Mesenchymal stem cell (in vitro differentiated cells and primary cell): ENCODE data around the gene MYOZ2.
"Not testable (repeated sequence)": the region's sequence is repeated elsewhere in the genome, so short reads cannot be mapped to it uniquely, and the experiment has no call there.

Source experiments
- DNase-seq: peaks from one replicate; pipeline ENCODE4 v3.0.0-alpha.2; 2013
- H2AFZ ChIP-seq: one replicate; pipeline ENCODE4 v1.6.1; 2013; ENCODE audit warnings: low read depth, mild to moderate bottlenecking, control low read depth, inconsistent platforms, low read length, moderate library complexity
- H2AK5ac ChIP-seq: 2 replicates; pipeline ENCODE4 v1.6.1; 2013; ENCODE audit warnings: low read length, moderate library complexity, mild to moderate bottlenecking, inconsistent platforms; ENCODE audit not compliant: severe bottlenecking
- H2BK120ac ChIP-seq: one replicate; pipeline ENCODE4 v1.6.1; 2013; ENCODE audit warnings: low read depth, mild to moderate bottlenecking, inconsistent platforms, low read length, moderate library complexity
- H2BK12ac ChIP-seq, 2 experiments: one replicate each; pipeline ENCODE4 v1.6.1; 2013; ENCODE audit warnings: inconsistent platforms in 2 of 2, low read length in 2 of 2, mild to moderate bottlenecking in 2 of 2, moderate library complexity in 2 of 2, control low read depth in 1 of 2
- H2BK15ac ChIP-seq: one replicate; pipeline ENCODE4 v1.6.1; 2013; ENCODE audit warnings: mild to moderate bottlenecking, low read depth, inconsistent platforms; ENCODE audit not compliant: poor library complexity, severe bottlenecking
- H2BK5ac ChIP-seq: 2 replicates; pipeline ENCODE4 v1.6.1; 2013; ENCODE audit warnings: low read depth, mild to moderate bottlenecking, low read length, control low read depth, inconsistent platforms; ENCODE audit not compliant: poor library complexity, severe bottlenecking
- H3K14ac ChIP-seq, 2 experiments: one replicate each; pipeline ENCODE4 v1.6.1; 2013; ENCODE audit warnings: inconsistent platforms in 2 of 2, low read length in 2 of 2, control low read depth in 1 of 2, mild to moderate bottlenecking in 1 of 2, moderate library complexity in 1 of 2
- H3K18ac ChIP-seq, 2 experiments: one replicate each; pipeline ENCODE4 v1.6.1; 2013; ENCODE audit warnings: inconsistent platforms in 2 of 2, low read length in 2 of 2, control low read depth in 1 of 2, low read depth in 1 of 2, mild to moderate bottlenecking in 1 of 2
- H3K23ac ChIP-seq, 2 experiments: one replicate each; pipeline ENCODE4 v1.6.1; 2013; ENCODE audit warnings: inconsistent platforms in 2 of 2, low read length in 2 of 2, mild to moderate bottlenecking in 2 of 2, moderate library complexity in 2 of 2, control low read depth in 1 of 2
- H3K27ac ChIP-seq: 2 replicates; pipeline ENCODE4 v1.5.1; 2013; ENCODE audit warnings: mild to moderate bottlenecking, moderate library complexity, low read length, control low read depth, inconsistent platforms; ENCODE audit not compliant: poor library complexity, severe bottlenecking
- H3K27me3 ChIP-seq, 2 experiments: 2 replicates each; pipeline versions ENCODE4 v1.6.1 to v1.7.0; 2013; ENCODE audit warnings: low read length in 2 of 2, mild to moderate bottlenecking in 2 of 2, moderate library complexity in 2 of 2, control low read depth in 1 of 2, inconsistent platforms in 1 of 2; ENCODE audit not compliant: control insufficient read depth in 1 of 2, insufficient read depth in 1 of 2
- H3K36me3 ChIP-seq, 2 experiments: 2 replicates each; pipeline versions ENCODE4 v1.6.1 to v1.7.0; 2013; ENCODE audit warnings: low read length in 2 of 2, control low read depth in 1 of 2, inconsistent platforms in 1 of 2, low read depth in 1 of 2, mild to moderate bottlenecking in 1 of 2; ENCODE audit not compliant: insufficient read depth in 2 of 2, control insufficient read depth in 1 of 2
- H3K4ac ChIP-seq, 2 experiments: one replicate each; pipeline ENCODE4 v1.6.1; 2013; ENCODE audit warnings: inconsistent platforms in 2 of 2, low read length in 2 of 2, mild to moderate bottlenecking in 2 of 2, moderate library complexity in 2 of 2, control low read depth in 1 of 2, low read depth in 1 of 2
- H3K4me1 ChIP-seq: 2 replicates; pipeline ENCODE4 v1.6.1; 2013; ENCODE audit warnings: low read depth, low read length, control low read depth; ENCODE audit not compliant: control insufficient read depth, insufficient read depth
- H3K4me2 ChIP-seq: 2 replicates; pipeline ENCODE4 v1.6.1; 2013; ENCODE audit warnings: low read length, mild to moderate bottlenecking, inconsistent platforms; ENCODE audit not compliant: poor library complexity, severe bottlenecking
- H3K4me3 ChIP-seq, 2 experiments: 2 replicates each; pipeline versions ENCODE4 v1.5.1 to v1.7.0; 2013; ENCODE audit warnings: low read length in 2 of 2, mild to moderate bottlenecking in 2 of 2, control low read depth in 1 of 2, low read depth in 1 of 2; ENCODE audit not compliant: insufficient read depth in 1 of 2
- H3K79me1 ChIP-seq: replicated peaks from 2 replicates; pipeline ENCODE4 v1.6.1; 2013; ENCODE audit warnings: mild to moderate bottlenecking, control low read depth, low read length, inconsistent platforms; ENCODE audit not compliant: poor library complexity, severe bottlenecking
- H3K9ac ChIP-seq: 2 replicates; pipeline ENCODE4 v1.7.0; 2013; ENCODE audit warnings: mild to moderate bottlenecking, low read length, moderate library complexity
- H3K9me3 ChIP-seq: 2 replicates; pipeline ENCODE4 v1.7.0; 2013; ENCODE audit warnings: mild to moderate bottlenecking, low read length; ENCODE audit not compliant: control insufficient read depth
- H4K8ac ChIP-seq: one replicate; pipeline ENCODE4 v1.6.1; 2013; ENCODE audit warnings: inconsistent platforms, mild to moderate bottlenecking, low read length, moderate library complexity
- H4K91ac ChIP-seq: one replicate; pipeline ENCODE4 v1.6.1; 2013; ENCODE audit warnings: mild to moderate bottlenecking, low read length, inconsistent platforms
- WGBS: methylation state at CpG from one replicate; pipeline ENCODE4 v1.1.7; 2013; ENCODE audit warnings: mixed read lengths; 5-methylcytosine and 5-hydroxymethylcytosine counted together

The MYOZ2 gene

DNA sequence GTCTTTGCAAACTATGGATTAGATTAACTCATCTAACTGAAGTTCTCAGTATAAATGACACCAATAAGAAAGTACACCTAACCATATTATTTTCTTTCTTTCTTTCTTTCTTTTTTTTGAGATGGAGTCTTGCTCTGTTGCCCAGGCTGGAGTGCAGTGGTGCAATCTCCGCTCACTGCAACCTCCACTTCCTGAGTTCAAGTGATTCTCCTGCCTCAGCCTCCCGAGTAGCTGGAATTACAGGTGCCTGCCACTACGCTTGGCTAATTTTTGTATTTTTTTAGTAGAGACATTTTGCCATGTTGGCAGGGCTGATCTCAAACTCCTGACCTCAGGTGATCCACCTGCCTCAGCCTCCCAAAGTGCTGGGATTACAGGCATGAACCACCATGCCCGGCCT, 5.7 kb downstream of the MYOZ2 start:
- H3K4me3 ChIP-seq, H3K36me3 ChIP-seq, H2BK120ac ChIP-seq, H2BK5ac ChIP-seq, H3K18ac ChIP-seq, H3K4me1 ChIP-seq, H2AFZ ChIP-seq, H3K14ac ChIP-seq, H3K79me1 ChIP-seq, H2BK12ac ChIP-seq, H4K8ac ChIP-seq, H3K4ac ChIP-seq, H3K4me2 ChIP-seq, H3K27ac ChIP-seq, H2BK15ac ChIP-seq, DNase-seq, H2AK5ac ChIP-seq, H3K9me3 ChIP-seq, H3K9ac ChIP-seq, H3K23ac ChIP-seq, H4K91ac ChIP-seq, H3K27me3 ChIP-seq: not testable (repeated sequence)
- 91% methylated on average over 4 of the region's 4 CpGs for WGBS

- Histone ChIP-seq H2BK15ac (no peak overlapping the region), H3K9me3 (no peaks in the 10 kb centered on the region), H3K27ac (no peak overlapping the region), H2BK120ac (no peak overlapping the region), H3K4me1 (no peaks in the 10 kb centered on the region), H2BK5ac (no peak overlapping the region), H3K4me3 (no peak overlapping the region), H3K4ac (no peak overlapping the region), H3K23ac (no peak overlapping the region), H2AFZ (no peak overlapping the region), H2AK5ac (no peak overlapping the region), H3K79me1 (no peaks in the 10 kb centered on the region), H3K27me3 (no peaks in the 10 kb centered on the region), H2BK12ac (no peak overlapping the region), H3K14ac (no peak overlapping the region), H3K36me3 (no peaks in the 10 kb centered on the region), H4K91ac (no peak overlapping the region), H4K8ac (no peak overlapping the region), H3K9ac (no peak overlapping the region), H3K18ac (no peak overlapping the region), H3K4me2 (no peak overlapping the region)
- DNase-seq = no peak
Observed at GRCh38 chr4:119142833-119143232, 7.2 kb downstream of the MYOZ2 start.

GRCh38 chr4:119143341-119143740, 7.7 kb downstream of the MYOZ2 start:
- not testable (repeated sequence) for H4K8ac ChIP-seq, H3K79me1 ChIP-seq, H2BK120ac ChIP-seq, H3K18ac ChIP-seq, H2AFZ ChIP-seq, H2BK12ac ChIP-seq, H3K9ac ChIP-seq, H3K9me3 ChIP-seq, H3K27ac ChIP-seq, H4K91ac ChIP-seq, H3K36me3 ChIP-seq, H3K14ac ChIP-seq, H3K4me1 ChIP-seq, H3K4me3 ChIP-seq, H3K4ac ChIP-seq, H2BK5ac ChIP-seq, H3K23ac ChIP-seq, H2AK5ac ChIP-seq, H3K27me3 ChIP-seq, H3K4me2 ChIP-seq, H2BK15ac ChIP-seq
- WGBS = 83% methylated on average over 9 of the region's 10 CpGs
- peak; percentile 22 for DNase-seq

DNA sequence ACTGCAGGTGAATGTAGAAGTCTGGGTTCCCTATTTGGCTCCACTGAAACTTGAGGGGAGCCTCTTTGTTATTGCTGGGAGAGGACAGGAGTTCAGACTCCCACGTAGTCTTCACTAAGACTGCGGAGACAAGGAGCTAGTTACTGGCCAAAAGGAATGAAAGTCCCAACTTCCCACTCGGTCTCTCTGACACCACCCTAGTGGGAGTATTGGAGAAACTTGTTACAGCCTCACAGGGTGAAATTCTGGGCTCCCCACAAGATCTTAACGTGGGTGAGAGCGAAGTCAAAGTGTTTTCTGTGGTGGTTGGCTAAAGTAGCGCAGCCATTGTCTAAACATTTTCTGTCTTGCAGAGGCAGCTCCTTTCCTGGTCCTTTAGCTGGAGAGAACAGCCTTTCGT, 13.5 kb downstream of the MYOZ2 start:
- Histone ChIP-seq H2BK15ac (no peak overlapping the region), H3K18ac (no peak overlapping the region), H4K8ac (no peak overlapping the region), H3K4me3 (peak overlapping the region in 1 of 2 experiments; percentile 42), H2AFZ (no peak overlapping the region), H3K4me2 (no peak overlapping the region), H2BK120ac (no peak overlapping the region), H3K9ac (peak overlapping the region; percentile 73), H4K91ac (no peak overlapping the region), H3K23ac (no peak overlapping the region), H2BK12ac (no peak overlapping the region), H3K4ac (no peak overlapping the region), H3K79me1 (no peaks in the 10 kb centered on the region), H3K36me3 (no peaks in the 10 kb centered on the region), H2AK5ac (no peak overlapping the region), H3K9me3 (no peaks in the 10 kb centered on the region), H2BK5ac (no peak overlapping the region), H3K27ac (no peak overlapping the region), H3K4me1 (no peaks in the 10 kb centered on the region), H3K14ac (no peak overlapping the region), H3K27me3 (no peaks in the 10 kb centered on the region)
- DNase-seq = no peak
- WGBS = 79% methylated on average over 7 of the region's 7 CpGs
